ENCODE results near the gene OSBPL10. TPM values are rescaled to one million over a fixed set of nuclear protein-coding genes. Genes with fewer than 3 reads are reported as not detected.

OSBPL10 gene
- polyA plus RNA-seq, 1 donor from 2014 or later: 2.0 TPM

- no peak overlapping the region for H3K27ac ChIP-seq (ENCODE audit: low read length)
These were observed 355.7 kb downstream of the OSBPL10 start for GRCh38 chr3:31625358-31625757.

GRCh38 chr3:31624083-31624709, 356.9 kb downstream of the OSBPL10 start:
- H3K9ac ChIP-seq (ENCODE audit: low read length): no peak overlapping the region
- H3K9me2 ChIP-seq (ENCODE audit: insufficient read depth, low read length): no peaks in the 10 kb centered on the region
- H3K4me2 ChIP-seq (ENCODE audit: low read length): no peak overlapping the region
- no peaks in the 10 kb centered on the region for H3K9me3 ChIP-seq (ENCODE audit: low read length)
- no peak overlapping the region for H3K4me3 ChIP-seq (ENCODE audit: low read length)
- no peaks in the 10 kb centered on the region for H3F3A ChIP-seq (ENCODE audit: insufficient read depth, low read length, poor library complexity, severe bottlenecking)
- no peaks in the 10 kb centered on the region for H4K20me1 ChIP-seq (ENCODE audit: insufficient read depth)
- no peak overlapping the region for H3K27ac ChIP-seq (ENCODE audit: low read length)
- no peak overlapping the region for H2AFZ ChIP-seq (ENCODE audit: low read depth, low read length)
- no peaks in the 10 kb centered on the region for H3K79me2 ChIP-seq (replicated peaks; ENCODE audit: insufficient read depth, low read length)
- no peak for TF ChIP-seq TAF1 (IDR thresholded peaks at IDR 0.05; ENCODE audit: low read depth)
- TF ChIP-seq, protein P1, sequence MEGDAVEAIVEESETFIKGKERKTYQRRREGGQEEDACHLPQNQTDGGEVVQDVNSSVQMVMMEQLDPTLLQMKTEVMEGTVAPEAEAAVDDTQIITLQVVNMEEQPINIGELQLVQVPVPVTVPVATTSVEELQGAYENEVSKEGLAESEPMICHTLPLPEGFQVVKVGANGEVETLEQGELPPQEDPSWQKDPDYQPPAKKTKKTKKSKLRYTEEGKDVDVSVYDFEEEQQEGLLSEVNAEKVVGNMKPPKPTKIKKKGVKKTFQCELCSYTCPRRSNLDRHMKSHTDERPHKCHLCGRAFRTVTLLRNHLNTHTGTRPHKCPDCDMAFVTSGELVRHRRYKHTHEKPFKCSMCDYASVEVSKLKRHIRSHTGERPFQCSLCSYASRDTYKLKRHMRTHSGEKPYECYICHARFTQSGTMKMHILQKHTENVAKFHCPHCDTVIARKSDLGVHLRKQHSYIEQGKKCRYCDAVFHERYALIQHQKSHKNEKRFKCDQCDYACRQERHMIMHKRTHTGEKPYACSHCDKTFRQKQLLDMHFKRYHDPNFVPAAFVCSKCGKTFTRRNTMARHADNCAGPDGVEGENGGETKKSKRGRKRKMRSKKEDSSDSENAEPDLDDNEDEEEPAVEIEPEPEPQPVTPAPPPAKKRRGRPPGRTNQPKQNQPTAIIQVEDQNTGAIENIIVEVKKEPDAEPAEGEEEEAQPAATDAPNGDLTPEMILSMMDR (IDR thresholded peaks at IDR 0.05; ENCODE audit: poor library complexity, severe bottlenecking): no peak
- no peak for TF ChIP-seq RAD21 (conservative IDR thresholded peaks at IDR 0.05)
- no peak for TF ChIP-seq POLR2AphosphoS5 (IDR thresholded peaks at IDR 0.05)
- no peaks in the 10 kb centered on the region for H3K27me3 ChIP-seq (ENCODE audit: insufficient read depth, low read depth, low read length)
- H3K36me3 ChIP-seq (ENCODE audit: insufficient read depth, low read length): peaks cover under 1% of the 10 kb centered on the region

More at GRCh38 chr3:31625358-31625757, 355.7 kb downstream of the OSBPL10 start:
- H3K36me3 ChIP-seq (ENCODE audit: insufficient read depth, low read length): no peaks in the 10 kb centered on the region
- H3K9me2 ChIP-seq (ENCODE audit: insufficient read depth, low read length): no peaks in the 10 kb centered on the region
- no peak overlapping the region for H3K4me2 ChIP-seq (ENCODE audit: low read length)
- no peak overlapping the region for H3K4me3 ChIP-seq (ENCODE audit: low read length)
- no peaks in the 10 kb centered on the region for H3K79me2 ChIP-seq (replicated peaks; ENCODE audit: insufficient read depth, low read length)
- H2AFZ ChIP-seq (ENCODE audit: low read depth, low read length): no peak overlapping the region
- no peak overlapping the region for H3K9ac ChIP-seq (ENCODE audit: low read length)
- no peaks in the 10 kb centered on the region for H4K20me1 ChIP-seq (ENCODE audit: insufficient read depth)
- H3F3A ChIP-seq (ENCODE audit: insufficient read depth, low read length, poor library complexity, severe bottlenecking): no peaks in the 10 kb centered on the region
- no peaks in the 10 kb centered on the region for H3K27me3 ChIP-seq (ENCODE audit: insufficient read depth, low read depth, low read length)
- H3K9me3 ChIP-seq (ENCODE audit: low read length): no peaks in the 10 kb centered on the region
- TF ChIP-seq TAF1 (IDR thresholded peaks at IDR 0.05; ENCODE audit: low read depth): no peak
- no peak for TF ChIP-seq RAD21 (conservative IDR thresholded peaks at IDR 0.05)
- no peak for TF ChIP-seq SMC3 (conservative IDR thresholded peaks at IDR 0.05; ENCODE audit: poor library complexity)
- TF ChIP-seq POLR2AphosphoS5 (IDR thresholded peaks at IDR 0.05): no peak
- TF ChIP-seq MXI1 (conservative IDR thresholded peaks at IDR 0.05; ENCODE audit: poor library complexity, severe bottlenecking): no peak
- no peak for TF ChIP-seq EP300 (conservative IDR thresholded peaks at IDR 0.05; ENCODE audit: poor library complexity, severe bottlenecking)
- TF ChIP-seq, protein P1 (IDR thresholded peaks at IDR 0.05; ENCODE audit: poor library complexity, severe bottlenecking): no peak
- TF ChIP-seq, protein P2, sequence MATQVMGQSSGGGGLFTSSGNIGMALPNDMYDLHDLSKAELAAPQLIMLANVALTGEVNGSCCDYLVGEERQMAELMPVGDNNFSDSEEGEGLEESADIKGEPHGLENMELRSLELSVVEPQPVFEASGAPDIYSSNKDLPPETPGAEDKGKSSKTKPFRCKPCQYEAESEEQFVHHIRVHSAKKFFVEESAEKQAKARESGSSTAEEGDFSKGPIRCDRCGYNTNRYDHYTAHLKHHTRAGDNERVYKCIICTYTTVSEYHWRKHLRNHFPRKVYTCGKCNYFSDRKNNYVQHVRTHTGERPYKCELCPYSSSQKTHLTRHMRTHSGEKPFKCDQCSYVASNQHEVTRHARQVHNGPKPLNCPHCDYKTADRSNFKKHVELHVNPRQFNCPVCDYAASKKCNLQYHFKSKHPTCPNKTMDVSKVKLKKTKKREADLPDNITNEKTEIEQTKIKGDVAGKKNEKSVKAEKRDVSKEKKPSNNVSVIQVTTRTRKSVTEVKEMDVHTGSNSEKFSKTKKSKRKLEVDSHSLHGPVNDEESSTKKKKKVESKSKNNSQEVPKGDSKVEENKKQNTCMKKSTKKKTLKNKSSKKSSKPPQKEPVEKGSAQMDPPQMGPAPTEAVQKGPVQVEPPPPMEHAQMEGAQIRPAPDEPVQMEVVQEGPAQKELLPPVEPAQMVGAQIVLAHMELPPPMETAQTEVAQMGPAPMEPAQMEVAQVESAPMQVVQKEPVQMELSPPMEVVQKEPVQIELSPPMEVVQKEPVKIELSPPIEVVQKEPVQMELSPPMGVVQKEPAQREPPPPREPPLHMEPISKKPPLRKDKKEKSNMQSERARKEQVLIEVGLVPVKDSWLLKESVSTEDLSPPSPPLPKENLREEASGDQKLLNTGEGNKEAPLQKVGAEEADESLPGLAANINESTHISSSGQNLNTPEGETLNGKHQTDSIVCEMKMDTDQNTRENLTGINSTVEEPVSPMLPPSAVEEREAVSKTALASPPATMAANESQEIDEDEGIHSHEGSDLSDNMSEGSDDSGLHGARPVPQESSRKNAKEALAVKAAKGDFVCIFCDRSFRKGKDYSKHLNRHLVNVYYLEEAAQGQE (IDR thresholded peaks at IDR 0.05; ENCODE audit: borderline replicate concordance): no peak
- TF ChIP-seq EZH2 (IDR thresholded peaks at IDR 0.05; ENCODE audit: borderline replicate concordance, insufficient read depth, low read length, poor library complexity, severe bottlenecking): no peak

Measured in neural cell (in vitro differentiated cells).